ENCODE measurements around the gene FLOT2. TPM values are rescaled to one million over a fixed set of nuclear protein-coding genes. Genes with fewer than 3 reads are reported as not detected.
A peak's percentile ranks its signal among the peaks of the same experiment; 100 is the strongest.
"Not testable (repeated sequence)": the region's sequence is repeated elsewhere in the genome, so short reads cannot be mapped to it uniquely, and the experiment has no call there.

Gene FLOT2
- total RNA-seq, 1 donor from 2014 or later, result 84.0 TPM

DNA sequence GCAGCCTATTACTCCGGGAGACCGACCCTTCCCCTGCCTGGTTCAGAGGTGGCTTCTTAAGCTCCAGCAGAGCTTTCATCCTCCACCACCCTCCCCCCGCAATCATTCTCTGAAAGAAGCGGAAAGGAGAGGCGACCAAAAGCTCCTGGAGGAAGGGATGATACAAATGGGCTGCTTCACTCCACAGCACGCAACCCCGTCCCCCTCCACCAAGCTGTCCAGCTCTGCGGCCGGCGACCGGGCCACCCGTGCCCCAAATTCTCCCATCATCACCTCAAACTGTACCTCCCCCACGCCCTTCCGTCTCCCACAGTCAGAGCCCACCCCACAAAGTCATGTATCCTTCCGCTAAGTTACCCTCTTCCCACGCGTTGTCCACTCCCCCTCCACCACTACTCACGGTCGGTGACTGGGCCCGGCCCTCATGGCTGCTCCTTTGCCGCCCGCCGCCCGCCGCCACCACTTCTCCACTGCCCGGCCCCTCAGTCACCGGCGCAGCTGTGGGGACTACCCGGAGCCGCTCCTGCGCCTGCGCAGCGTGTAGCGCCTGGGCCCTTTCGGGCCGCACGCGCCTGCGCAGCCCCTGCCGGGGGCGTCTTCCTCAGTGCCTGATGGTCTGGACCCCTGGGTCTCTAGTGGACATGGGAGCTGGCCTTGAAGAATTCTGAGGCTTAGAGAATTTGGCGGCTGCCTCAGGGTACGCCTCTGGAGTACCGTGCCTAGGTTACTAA lies 55.1 kb downstream of the FLOT2 start, which contains the start of gene FAM222B:
FAM222B (minus strand) TSS at position 509 of the 731 bp plus-strand sequence. CDS start 76,123 bp downstream, outside the sequence.
- H3K79me2 ChIP-seq (ENCODE audit: low read depth), result peaks cover 51% of the 10 kb centered on the region
- no peaks in the 10 kb centered on the region for H3K9me3 Mint-ChIP-seq
- H3K27ac ChIP-seq, result no peak within 1 kb of the TSS

DNA sequence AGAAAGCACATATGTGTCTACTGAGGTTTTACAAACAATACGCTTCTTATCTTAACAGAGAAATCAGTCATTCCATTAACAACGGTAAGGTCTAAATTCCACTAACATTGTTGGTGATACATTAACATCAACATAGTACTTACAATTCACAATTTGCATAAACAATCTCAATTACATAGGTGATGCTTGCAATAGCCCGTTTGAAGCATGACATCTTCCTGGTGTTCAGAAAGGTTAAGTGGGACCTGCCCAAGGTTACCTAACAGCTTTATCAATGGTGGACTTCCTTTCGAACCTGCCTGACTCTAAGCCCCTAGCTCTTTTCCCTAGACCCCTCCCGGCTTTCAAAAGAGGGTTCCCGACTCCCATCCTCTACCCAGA lies 55.6 kb downstream of the FLOT2 start:
- Mint-ChIP-seq H3K4me3 (peak overlapping the region; percentile 94), H3K27me3 (ENCODE audit: insufficient read depth, low read depth) (peaks cover 4% of the 10 kb centered on the region), H3K4me1 (peaks cover 9% of the 10 kb centered on the region), H3K36me3 (peaks cover 2% of the 10 kb centered on the region), H3K27ac (peak overlapping the region; percentile 92), H3K9me3 (no peaks in the 10 kb centered on the region)
- H3K4me2 ChIP-seq, result peak overlapping the region; percentile 86
- H4K20me1 ChIP-seq (ENCODE audit: low read depth), result no peaks in the 10 kb centered on the region
- peaks cover 6% of the 10 kb centered on the region for H3K4me1 ChIP-seq
- peaks cover 57% of the 10 kb centered on the region for H3K79me2 ChIP-seq (ENCODE audit: low read depth)
- no peak overlapping the region for H3K27ac ChIP-seq
- peak overlapping the region; percentile 90 for H3K4me3 ChIP-seq
- H2AFZ ChIP-seq (replicated peaks), result peak overlapping the region; percentile 92
- TF ChIP-seq EZH2phosphoT487 (IDR thresholded peaks at IDR 0.05), result no peak
- TF ChIP-seq EZH2 (IDR thresholded peaks at IDR 0.05), result no peak
- TF ChIP-seq, protein P1, sequence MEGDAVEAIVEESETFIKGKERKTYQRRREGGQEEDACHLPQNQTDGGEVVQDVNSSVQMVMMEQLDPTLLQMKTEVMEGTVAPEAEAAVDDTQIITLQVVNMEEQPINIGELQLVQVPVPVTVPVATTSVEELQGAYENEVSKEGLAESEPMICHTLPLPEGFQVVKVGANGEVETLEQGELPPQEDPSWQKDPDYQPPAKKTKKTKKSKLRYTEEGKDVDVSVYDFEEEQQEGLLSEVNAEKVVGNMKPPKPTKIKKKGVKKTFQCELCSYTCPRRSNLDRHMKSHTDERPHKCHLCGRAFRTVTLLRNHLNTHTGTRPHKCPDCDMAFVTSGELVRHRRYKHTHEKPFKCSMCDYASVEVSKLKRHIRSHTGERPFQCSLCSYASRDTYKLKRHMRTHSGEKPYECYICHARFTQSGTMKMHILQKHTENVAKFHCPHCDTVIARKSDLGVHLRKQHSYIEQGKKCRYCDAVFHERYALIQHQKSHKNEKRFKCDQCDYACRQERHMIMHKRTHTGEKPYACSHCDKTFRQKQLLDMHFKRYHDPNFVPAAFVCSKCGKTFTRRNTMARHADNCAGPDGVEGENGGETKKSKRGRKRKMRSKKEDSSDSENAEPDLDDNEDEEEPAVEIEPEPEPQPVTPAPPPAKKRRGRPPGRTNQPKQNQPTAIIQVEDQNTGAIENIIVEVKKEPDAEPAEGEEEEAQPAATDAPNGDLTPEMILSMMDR (IDR thresholded peaks at IDR 0.05), result no peak
- no peak for DNase-seq (ENCODE audit: low spot score)
- peak overlapping the region; percentile 77 for H3K9ac ChIP-seq
- no peaks in the 10 kb centered on the region for H3K9me3 ChIP-seq (ENCODE audit: low read depth)
- peaks cover 19% of the 10 kb centered on the region for H3F3A ChIP-seq (ENCODE audit: low read depth)
- no peaks in the 10 kb centered on the region for H3K36me3 ChIP-seq
- no peaks in the 10 kb centered on the region for H3K27me3 ChIP-seq

More for the DNA sequence above, 55.1 kb downstream of the FLOT2 start, which contains the start of gene FAM222B:
- Histone ChIP-seq H3F3A (ENCODE audit: low read depth) (peaks cover 19% of the 10 kb centered on the region), H3K9me3 (ENCODE audit: low read depth) (no peaks in the 10 kb centered on the region), H2AFZ (replicated peaks) (peak within 1 kb of the TSS; percentile 92), H3K9ac (peak within 1 kb of the TSS; percentile 77), H3K27me3 (no peaks in the 10 kb centered on the region), H3K4me2 (peak within 1 kb of the TSS; percentile 86), H3K4me1 (peaks cover 6% of the 10 kb centered on the region), H3K4me3 (peak within 1 kb of the TSS; percentile 90), H3K36me3 (no peaks in the 10 kb centered on the region), H4K20me1 (ENCODE audit: low read depth) (no peaks in the 10 kb centered on the region)
- Mint-ChIP-seq H3K4me1 (peaks cover 9% of the 10 kb centered on the region), H3K27ac (peak within 1 kb of the TSS; percentile 92), H3K4me3 (peak within 1 kb of the TSS; percentile 94), H3K36me3 (peaks cover 2% of the 10 kb centered on the region), H3K27me3 (ENCODE audit: insufficient read depth, low read depth) (peaks cover 4% of the 10 kb centered on the region)
- TF ChIP-seq EZH2phosphoT487 (IDR thresholded peaks at IDR 0.05), result no peak
- TF ChIP-seq, protein P1 (IDR thresholded peaks at IDR 0.05), result no peak
- TF ChIP-seq EZH2 (IDR thresholded peaks at IDR 0.05), result no peak
- DNase-seq (ENCODE audit: low spot score), result peak; percentile 97

DNA sequence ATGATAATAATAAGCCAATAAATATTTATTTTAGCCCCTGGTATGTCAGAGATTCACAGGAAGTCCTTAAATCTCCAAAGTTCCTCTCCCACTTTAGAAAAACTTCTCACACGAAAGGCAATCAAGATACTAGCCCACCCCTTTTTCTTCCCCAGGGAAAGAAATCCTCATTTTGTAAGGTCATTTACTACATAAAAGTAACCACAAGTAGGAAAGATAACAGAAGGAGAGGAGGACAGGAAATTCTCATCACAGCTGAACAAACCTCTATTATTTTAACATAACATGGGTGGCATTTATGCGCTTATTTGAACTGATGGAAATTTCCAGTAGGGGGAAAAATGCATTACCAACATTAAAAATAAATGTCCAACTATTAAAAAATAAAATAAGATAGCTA lies 58.3 kb downstream of the FLOT2 start:
- peaks cover 7% of the 10 kb centered on the region for H3K27me3 Mint-ChIP-seq (ENCODE audit: insufficient read depth, low read depth)
- no peak for DNase-seq (ENCODE audit: low spot score)
- H3K79me2 ChIP-seq (ENCODE audit: low read depth), result peaks cover 81% of the 10 kb centered on the region
- no peak overlapping the region for H3K4me3 Mint-ChIP-seq
- H3K36me3 ChIP-seq, result no peaks in the 10 kb centered on the region
- no peak overlapping the region for H3K27ac ChIP-seq
- H3K27ac Mint-ChIP-seq, result peak overlapping the region; percentile 48
- TF ChIP-seq EZH2phosphoT487 (IDR thresholded peaks at IDR 0.05) (no peak), EZH2 (IDR thresholded peaks at IDR 0.05) (no peak)
- TF ChIP-seq, protein P1 (IDR thresholded peaks at IDR 0.05), result no peak
- no peak overlapping the region for H2AFZ ChIP-seq (replicated peaks)
- H3K9me3 ChIP-seq (ENCODE audit: low read depth), result no peaks in the 10 kb centered on the region
- no peak overlapping the region for H3K9ac ChIP-seq
- no peaks in the 10 kb centered on the region for H3K9me3 Mint-ChIP-seq
- H3F3A ChIP-seq (ENCODE audit: low read depth), result peaks cover 19% of the 10 kb centered on the region
- peaks cover 4% of the 10 kb centered on the region for H3K36me3 Mint-ChIP-seq
- H3K4me1 Mint-ChIP-seq, result peaks cover 9% of the 10 kb centered on the region
- no peak overlapping the region for H3K4me3 ChIP-seq
- no peak overlapping the region for H3K4me2 ChIP-seq
- peaks cover 3% of the 10 kb centered on the region for H4K20me1 ChIP-seq (ENCODE audit: low read depth)
- peaks cover 6% of the 10 kb centered on the region for H3K4me1 ChIP-seq
- H3K27me3 ChIP-seq, result no peaks in the 10 kb centered on the region

DNA sequence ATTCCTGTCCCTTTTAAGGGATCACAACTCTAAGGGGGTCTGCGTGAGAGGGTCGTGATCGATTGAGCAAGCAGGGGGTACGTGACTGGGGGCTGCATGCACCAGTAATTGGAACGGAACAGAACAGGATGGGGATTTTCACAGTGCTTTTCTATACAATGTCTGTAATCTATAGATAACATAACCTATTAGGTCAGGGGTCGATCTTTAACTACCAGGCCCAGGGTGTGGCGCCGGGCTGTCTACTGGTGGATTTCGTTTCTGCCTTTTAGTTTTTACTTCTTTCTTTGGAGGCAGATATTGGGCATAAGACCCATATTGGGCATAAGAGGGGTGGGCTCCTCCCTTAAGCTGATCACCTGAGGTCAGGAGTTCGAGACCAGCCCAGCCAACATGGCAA lies 61.0 kb downstream of the FLOT2 start:
- H3K27me3 Mint-ChIP-seq (ENCODE audit: insufficient read depth, low read depth); H3K27ac Mint-ChIP-seq; H2AFZ ChIP-seq (replicated peaks): not testable (repeated sequence)

More for the DNA sequence above, 61.0 kb downstream of the FLOT2 start:
- not testable (repeated sequence) for DNase-seq (ENCODE audit: low spot score); H3K27ac ChIP-seq; H3K4me2 ChIP-seq; H3F3A ChIP-seq (ENCODE audit: low read depth); H3K9me3 Mint-ChIP-seq; H3K9me3 ChIP-seq (ENCODE audit: low read depth); H3K36me3 ChIP-seq; H4K20me1 ChIP-seq (ENCODE audit: low read depth); H3K4me1 Mint-ChIP-seq; H3K27me3 ChIP-seq; H3K4me3 ChIP-seq; H3K36me3 Mint-ChIP-seq; H3K9ac ChIP-seq; H3K4me3 Mint-ChIP-seq; H3K4me1 ChIP-seq
- peaks cover 96% of the 10 kb centered on the region for H3K79me2 ChIP-seq (ENCODE audit: low read depth)

Data from neural progenitor cell (in vitro differentiated cells).